HK-2 (cell line): Measurements from ENCODE around the gene GCSAM.

Source experiments
- DNase-seq: peaks from one replicate; pipeline ENCODE4 v3.0.0-alpha.2; 2018; ENCODE audit not compliant: unreplicated experiment

Gene GCSAM

GRCh38 chr3:112129925-112130637, 3.0 kb downstream of the GCSAM start:
- no peak for DNase-seq

GRCh38 chr3:112128843-112129727, 4.0 kb downstream of the GCSAM start:
- DNase-seq: no peak

- no peak for DNase-seq
Measured at GRCh38 chr3:112127522-112128494, 5.2 kb downstream of the GCSAM start.

GRCh38 chr3:112126511-112126911, 6.5 kb downstream of the GCSAM start:
- DNase-seq: no peak

- no peak for DNase-seq
Measured at GRCh38 chr3:112124907-112125607, 8.0 kb downstream of the GCSAM start.

- DNase-seq: no peak
Measured at GRCh38 chr3:112123548-112123947, 9.5 kb downstream of the GCSAM start.

- no peak for DNase-seq
Measured at GRCh38 chr3:112122870-112123269, 10.2 kb downstream of the GCSAM start.

- no peak for DNase-seq
Measured at GRCh38 chr3:112121577-112122547, 11.2 kb downstream of the GCSAM start.

- no peak for DNase-seq
Measured at GRCh38 chr3:112119962-112120836, 12.8 kb downstream of the GCSAM start.

GRCh38 chr3:112117841-112118571, 15.0 kb downstream of the GCSAM start:
- no peak for DNase-seq

- DNase-seq: no peak
Measured at GRCh38 chr3:112117415-112117814, 15.6 kb downstream of the GCSAM start.

- no peak for DNase-seq
Measured at GRCh38 chr3:112116748-112117186, 16.3 kb downstream of the GCSAM start.

- no peak for DNase-seq
Measured at GRCh38 chr3:112115806-112116383, 17.2 kb downstream of the GCSAM start.

GRCh38 chr3:112115161-112115739, 17.8 kb downstream of the GCSAM start:
- no peak for DNase-seq

- no peak for DNase-seq
Measured at GRCh38 chr3:112114576-112115160, 18.4 kb downstream of the GCSAM start.

GRCh38 chr3:112111785-112112402, 21.2 kb downstream of the GCSAM start:
- DNase-seq: peak; percentile 49

GRCh38 chr3:112109322-112109721, 23.7 kb downstream of the GCSAM start:
- DNase-seq: no peak
